WTC11 (cell line): Measurements from ENCODE around the gene CTDSPL2. TPM values are rescaled to one million over a fixed set of nuclear protein-coding genes. Genes with fewer than 3 reads are reported as not detected.

ENCODE experiments used
- ATAC-seq: fragments of 200-7000 bp; cut with Tn5 transposase; 2 replicates; pipeline ENCODE4 v1.10.0; 2021; ENCODE audit warnings: mild to moderate bottlenecking, moderate library complexity
- CTCF ChIA-PET: fragments of 300-600 bp; sonication (Branson Sonifier 250); formaldehyde crosslinking; loops from one replicate; lab custom pipeline; 2021; ENCODE audit warnings: antibody characterized with exemption; lab: Charles Lee
- POLR2A ChIA-PET: fragments of 350-600 bp; sonication (Branson Sonifier 250); formaldehyde crosslinking; loops from one replicate; lab custom pipeline; 2021; ENCODE audit warnings: antibody characterized with exemption; lab: Charles Lee
- DNase-seq: peaks from one replicate; pipeline ENCODE4 v3.0.0; 2021; ENCODE audit warnings: low spot score
- H3K27ac Mint-ChIP-seq: 2 replicates; pipeline ENCODE4 v1.8.0; 2021; ENCODE audit warnings: mixed read lengths
- H3K27me3 Mint-ChIP-seq: 2 replicates; pipeline ENCODE4 v1.8.0; 2021; ENCODE audit warnings: low read depth, mild to moderate bottlenecking, moderate library complexity, mixed read lengths
- H3K36me3 Mint-ChIP-seq: 2 replicates; pipeline ENCODE4 v1.8.0; 2021; ENCODE audit warnings: mixed read lengths
- H3K4me1 Mint-ChIP-seq: 2 replicates; pipeline ENCODE4 v1.8.0; 2022; ENCODE audit warnings: mixed read lengths
- H3K4me3 Mint-ChIP-seq: 2 replicates; pipeline ENCODE4 v1.8.0; 2021; ENCODE audit warnings: mild to moderate bottlenecking, moderate library complexity, mixed read lengths
- H3K9me3 Mint-ChIP-seq: 2 replicates; pipeline ENCODE4 v1.8.0; 2021; ENCODE audit warnings: mixed read lengths
- ATF1 ChIP-seq: sonication (generic); formaldehyde crosslinking; IDR thresholded peaks from 2 replicates; pipeline ENCODE4 v1.8.1; 2023; ENCODE audit warnings: mild to moderate bottlenecking, moderate library complexity, missing genetic modification reagents
- ATF6 ChIP-seq: sonication (generic); formaldehyde crosslinking; IDR thresholded peaks from 2 replicates; pipeline ENCODE4 v1.8.1; 2023; ENCODE audit warnings: mild to moderate bottlenecking, missing genetic modification reagents
- E2F1 ChIP-seq: sonication (generic); formaldehyde crosslinking; IDR thresholded peaks from 2 replicates; pipeline ENCODE4 v1.8.0; 2022; ENCODE audit warnings: mild to moderate bottlenecking, missing genetic modification reagents
- EMX1 ChIP-seq: fragments of 250-450 bp; sonication (Bioruptor Pico); IDR thresholded peaks from 2 replicates; pipeline ENCODE4 v1.8.0; 2021; ENCODE audit warnings: mild to moderate bottlenecking
- FOXJ3 ChIP-seq: sonication (generic); formaldehyde crosslinking; IDR thresholded peaks from 2 replicates; pipeline ENCODE4 v1.9.0; 2021; ENCODE audit warnings: missing genetic modification reagents, mild to moderate bottlenecking, borderline replicate concordance
- FOXK1 ChIP-seq: sonication (generic); formaldehyde crosslinking; IDR thresholded peaks from 2 replicates; pipeline ENCODE4 v1.8.0; 2022; ENCODE audit warnings: mild to moderate bottlenecking, moderate library complexity, missing genetic modification reagents
- FOXP4 ChIP-seq: sonication (generic); formaldehyde crosslinking; IDR thresholded peaks from 2 replicates; pipeline ENCODE4 v1.8.0; 2022; ENCODE audit warnings: mild to moderate bottlenecking, missing genetic modification reagents
- GTF2I ChIP-seq: fragments of 250-450 bp; sonication (Bioruptor Pico); conservative IDR thresholded peaks from 2 replicates; pipeline ENCODE4 v1.4.0; 2021; ENCODE audit warnings: mild to moderate bottlenecking
- HMGA2 ChIP-seq: fragments of 250-450 bp; sonication (Bioruptor Pico); IDR thresholded peaks from 2 replicates; pipeline ENCODE4 v1.4.0; 2021; ENCODE audit warnings: mild to moderate bottlenecking, moderate library complexity
- JAZF1 ChIP-seq: fragments of 250-450 bp; sonication (Bioruptor Pico); IDR thresholded peaks from 2 replicates; pipeline ENCODE4 v1.9.0; 2021; ENCODE audit warnings: moderate library complexity, mild to moderate bottlenecking, inconsistent platforms
- JUN ChIP-seq: sonication (generic); formaldehyde crosslinking; IDR thresholded peaks from 2 replicates; pipeline ENCODE4 v1.8.0; 2023; ENCODE audit warnings: mild to moderate bottlenecking, missing genetic modification reagents
- NR2C2 ChIP-seq: sonication (generic); formaldehyde crosslinking; IDR thresholded peaks from 2 replicates; pipeline ENCODE4 v1.8.0; 2022; ENCODE audit warnings: mild to moderate bottlenecking, missing genetic modification reagents
- SMAD4 ChIP-seq: sonication (generic); formaldehyde crosslinking; IDR thresholded peaks from 2 replicates; pipeline ENCODE4 v1.8.0; 2022; ENCODE audit warnings: mild to moderate bottlenecking, missing genetic modification reagents
- TCF7 ChIP-seq: sonication (generic); formaldehyde crosslinking; IDR thresholded peaks from 2 replicates; pipeline ENCODE4 v1.8.0; 2022; ENCODE audit warnings: mild to moderate bottlenecking, low read depth, missing genetic modification reagents, moderate library complexity
- TEAD4 ChIP-seq: sonication (generic); formaldehyde crosslinking; IDR thresholded peaks from 2 replicates; pipeline ENCODE4 v1.8.0; 2022; ENCODE audit warnings: mild to moderate bottlenecking, missing genetic modification reagents
- ZBTB21 ChIP-seq: sonication (generic); formaldehyde crosslinking; IDR thresholded peaks from 2 replicates; pipeline ENCODE4 v1.8.1; 2023; ENCODE audit warnings: mild to moderate bottlenecking, missing genetic modification reagents, borderline replicate concordance
- ZBTB43 ChIP-seq: sonication (generic); formaldehyde crosslinking; IDR thresholded peaks from 2 replicates; pipeline ENCODE4 v1.8.1; 2023; ENCODE audit warnings: mild to moderate bottlenecking, missing genetic modification reagents
- ZMAT4 ChIP-seq: fragments of 250-450 bp; sonication (Bioruptor Pico); IDR thresholded peaks from 2 replicates; pipeline ENCODE4 v1.9.0; 2021; ENCODE audit warnings: mild to moderate bottlenecking
- ZNF263 ChIP-seq: sonication (generic); formaldehyde crosslinking; IDR thresholded peaks from 2 replicates; pipeline ENCODE4 v1.8.1; 2022; ENCODE audit warnings: low read depth, mild to moderate bottlenecking, moderate library complexity, missing genetic modification reagents
- ZNF281 ChIP-seq: sonication (generic); formaldehyde crosslinking; IDR thresholded peaks from 2 replicates; pipeline ENCODE4 v1.8.0; 2023; ENCODE audit warnings: mild to moderate bottlenecking, missing genetic modification reagents
- ZNF317 ChIP-seq: sonication (generic); formaldehyde crosslinking; IDR thresholded peaks from 2 replicates; pipeline ENCODE4 v1.8.1; 2023; ENCODE audit warnings: low read depth, mild to moderate bottlenecking, moderate library complexity, missing genetic modification reagents, borderline replicate concordance
- ZNF396 ChIP-seq: fragments of 250-450 bp; sonication (Bioruptor Pico); IDR thresholded peaks from 2 replicates; pipeline ENCODE4 v1.8.0; 2021; ENCODE audit warnings: mild to moderate bottlenecking, moderate library complexity, borderline replicate concordance
- ZNF512 ChIP-seq: sonication (generic); formaldehyde crosslinking; IDR thresholded peaks from 2 replicates; pipeline ENCODE4 v1.8.1; 2022; ENCODE audit warnings: missing genetic modification reagents, borderline replicate concordance
- ZNF671 ChIP-seq: fragments of 250-450 bp; sonication (Bioruptor Pico); IDR thresholded peaks from 2 replicates; pipeline ENCODE4 v1.8.0; 2021; ENCODE audit warnings: mild to moderate bottlenecking
- total RNA-seq: library from RNA; stranded (reverse); gene quantifications from 3 replicates; pipeline ENCODE4 v1.2.3, GENCODE V29; 2021

The CTDSPL2 gene
- total RNA-seq, 1 experiment from 2014 or later: 65.2 TPM

- TF ChIP-seq FOXP4 (CRISPR knock-in tag) (no peak), ZBTB43 (no peak), ZMAT4 (CRISPR knock-in tag) (no peak), TCF7 (CRISPR knock-in tag) (no peak), ATF1 (no peak), ZNF263 (no peak), ZNF317 (CRISPR knock-in tag) (no peak), ZBTB21 (CRISPR knock-in tag) (no peak), ZNF512 (CRISPR knock-in tag) (no peak), FOXJ3 (CRISPR knock-in tag) (no peak), ZNF396 (CRISPR knock-in tag) (no peak)
Observed at GRCh38 chr15:44441095-44441501, 13.7 kb downstream of the CTDSPL2 start (continued).

GRCh38 chr15:44443515-44443914 is 16.1 kb downstream of the CTDSPL2 start:
- H3K4me1 Mint-ChIP-seq: peaks cover 26% of the 10 kb centered on the region
- H3K36me3 Mint-ChIP-seq: peaks cover 24% of the 10 kb centered on the region
- no peak for DNase-seq
- no peak for ATAC-seq
- POLR2A ChIA-PET: interaction anchor here (2.3 kb wide), 1 partner anchor 17 kb away, joined by 8 read pairs; the partner anchor contains the start of gene CTDSPL2
- H3K27ac Mint-ChIP-seq: no peak overlapping the region
- H3K9me3 Mint-ChIP-seq: peaks cover 4% of the 10 kb centered on the region
- CTCF ChIA-PET: interaction anchor here (1.0 kb wide), 1 partner anchor 58 kb away, joined by 4 read pairs; no protein-coding TSS in a partner anchor
- no peaks in the 10 kb centered on the region for H3K27me3 Mint-ChIP-seq
- no peak overlapping the region for H3K4me3 Mint-ChIP-seq
- TF ChIP-seq TCF7 (CRISPR knock-in tag) (no peak), GTF2I (CRISPR knock-in tag) (no peak), ZNF281 (CRISPR knock-in tag) (no peak), FOXK1 (no peak), ZBTB43 (no peak), JUN (CRISPR knock-in tag) (no peak), TEAD4 (CRISPR knock-in tag) (no peak), JAZF1 (CRISPR knock-in tag) (no peak), ZNF671 (CRISPR knock-in tag) (no peak), EMX1 (CRISPR knock-in tag) (no peak), FOXJ3 (CRISPR knock-in tag) (no peak), NR2C2 (CRISPR knock-in tag) (no peak), SMAD4 (CRISPR knock-in tag) (no peak), HMGA2 (CRISPR knock-in tag) (no peak), E2F1 (no peak), ATF6 (CRISPR knock-in tag) (no peak), ZNF263 (no peak)
